Stimulated activated naive CD8-positive, alpha-beta T cell treated with anti-CD3 and anti-CD28 coated beads, Interleukin-15, amount 100 ng/mL, for 72 hours (primary cell): ENCODE data around the gene BCL2L2.
A peak's percentile ranks its signal among the peaks of the same experiment; 100 is the strongest.
"Not testable (repeated sequence)": the region's sequence is repeated elsewhere in the genome, so short reads cannot be mapped to it uniquely, and the experiment has no call there.

Experiments
- ATAC-seq: fragments of 150-1000 bp; cut with Tn5 transposase; 2 replicates; pipeline ENCODE4 v1.10.0; 2021; ENCODE audit warnings: mild to moderate bottlenecking, moderate library complexity
- DNase-seq, 2 donors: peaks; one replicate each; pipeline ENCODE4 v3.0.0; 2021 to 2022
- H3K27ac Mint-ChIP-seq, 2 donors: one replicate each; pipeline ENCODE4 v1.8.0; 2022; ENCODE audit warnings: mild to moderate bottlenecking in 2 of 2, mixed read lengths in 2 of 2, moderate library complexity in 2 of 2
- H3K27me3 Mint-ChIP-seq: one replicate; pipeline ENCODE4 v1.8.0; 2022; ENCODE audit warnings: mixed read lengths
- H3K4me1 Mint-ChIP-seq: one replicate; pipeline ENCODE4 v1.8.0; 2022; ENCODE audit warnings: mild to moderate bottlenecking, mixed read lengths
- H3K4me3 Mint-ChIP-seq, 2 donors: one replicate each; pipeline ENCODE4 v1.8.0; 2022; ENCODE audit warnings: mild to moderate bottlenecking in 2 of 2, mixed read lengths in 2 of 2, moderate library complexity in 1 of 2
- H3K9me3 Mint-ChIP-seq, 2 donors: one replicate each; pipeline ENCODE4 v1.8.0; 2022; ENCODE audit warnings: mixed read lengths in 2 of 2

The BCL2L2 gene

GRCh38 chr14:23306412-23307145, at the start of gene BCL2L2:
BCL2L2 (plus strand) TSS chr14:23306833; CDS start chr14:23307768, 935 bp downstream.
- ATAC-seq (no peak), DNase-seq (no peak)
- H3K9me3 Mint-ChIP-seq: no peaks in the 10 kb centered on the region
- peaks cover 42% of the 10 kb centered on the region for H3K27me3 Mint-ChIP-seq
- H3K4me3 Mint-ChIP-seq: peak within 1 kb of the TSS; percentile 64 to 67
- peaks cover 30% of the 10 kb centered on the region for H3K4me1 Mint-ChIP-seq
- H3K27ac Mint-ChIP-seq: peak within 1 kb of the TSS; percentile 22 to 61

GRCh38 chr14:23258256-23258655, 48.4 kb upstream of the BCL2L2 start:
- H3K9me3 Mint-ChIP-seq: no peaks in the 10 kb centered on the region
- no peak overlapping the region for H3K4me3 Mint-ChIP-seq
- no peak for DNase-seq
- H3K4me1 Mint-ChIP-seq: no peaks in the 10 kb centered on the region
- H3K27ac Mint-ChIP-seq: no peak overlapping the region
- no peak for ATAC-seq
- H3K27me3 Mint-ChIP-seq: peaks cover 57% of the 10 kb centered on the region

- Mint-ChIP-seq H3K27me3 (peaks cover 63% of the 10 kb centered on the region), H3K4me1 (no peaks in the 10 kb centered on the region), H3K27ac (no peak overlapping the region), H3K4me3 (no peak overlapping the region), H3K9me3 (no peaks in the 10 kb centered on the region)
- no peak for DNase-seq
- ATAC-seq: no peak
Measured at GRCh38 chr14:23259426-23259825, 47.2 kb upstream of the BCL2L2 start.

- peaks cover 71% of the 10 kb centered on the region for H3K27me3 Mint-ChIP-seq
- not testable (repeated sequence) for DNase-seq, H3K9me3 Mint-ChIP-seq, H3K4me1 Mint-ChIP-seq, H3K4me3 Mint-ChIP-seq, H3K27ac Mint-ChIP-seq, ATAC-seq
Measured at GRCh38 chr14:23260849-23261248, 45.8 kb upstream of the BCL2L2 start.

GRCh38 chr14:23269193-23269592, 37.4 kb upstream of the BCL2L2 start:
- no peak overlapping the region for H3K27ac Mint-ChIP-seq
- H3K4me1 Mint-ChIP-seq: no peaks in the 10 kb centered on the region
- H3K4me3 Mint-ChIP-seq: no peak overlapping the region
- DNase-seq (no peak), ATAC-seq (no peak)
- peaks cover 11% of the 10 kb centered on the region for H3K27me3 Mint-ChIP-seq
- no peaks in the 10 kb centered on the region for H3K9me3 Mint-ChIP-seq

- H3K27ac Mint-ChIP-seq: peak overlapping the region in 1 of 2 donors; percentile 1
- H3K9me3 Mint-ChIP-seq: no peaks in the 10 kb centered on the region
- ATAC-seq (no peak), DNase-seq (no peak)
- H3K27me3 Mint-ChIP-seq: no peaks in the 10 kb centered on the region
- H3K4me3 Mint-ChIP-seq: no peak overlapping the region
- H3K4me1 Mint-ChIP-seq: no peaks in the 10 kb centered on the region
Measured at GRCh38 chr14:23275412-23275811, 31.2 kb upstream of the BCL2L2 start.

- DNase-seq (no peak), ATAC-seq (no peak)
- no peak overlapping the region for H3K27ac Mint-ChIP-seq
- H3K9me3 Mint-ChIP-seq: no peaks in the 10 kb centered on the region
- no peak overlapping the region for H3K4me3 Mint-ChIP-seq
- H3K27me3 Mint-ChIP-seq: no peaks in the 10 kb centered on the region
- H3K4me1 Mint-ChIP-seq: no peaks in the 10 kb centered on the region
Measured at GRCh38 chr14:23277189-23277588, 29.4 kb upstream of the BCL2L2 start.

GRCh38 chr14:23277928-23278327, 28.7 kb upstream of the BCL2L2 start:
- not testable (repeated sequence) for ATAC-seq

GRCh38 chr14:23281247-23281646, 25.4 kb upstream of the BCL2L2 start:
- H3K27ac Mint-ChIP-seq: no peak overlapping the region
- H3K27me3 Mint-ChIP-seq: no peaks in the 10 kb centered on the region
- no peak overlapping the region for H3K4me3 Mint-ChIP-seq
- ATAC-seq: no peak
- H3K9me3 Mint-ChIP-seq: no peaks in the 10 kb centered on the region
- H3K4me1 Mint-ChIP-seq: peaks cover 23% of the 10 kb centered on the region
- no peak for DNase-seq

More at GRCh38 chr14:23277928-23278327, 28.7 kb upstream of the BCL2L2 start:
- H3K27me3 Mint-ChIP-seq, H3K4me3 Mint-ChIP-seq, H3K9me3 Mint-ChIP-seq, DNase-seq, H3K4me1 Mint-ChIP-seq, H3K27ac Mint-ChIP-seq: not testable (repeated sequence)

- peak overlapping the region; percentile 89 to 94 for H3K4me3 Mint-ChIP-seq
Measured at GRCh38 chr14:23284654-23285529, 21.7 kb upstream of the BCL2L2 start.

GRCh38 chr14:23285530-23286019, 21.1 kb upstream of the BCL2L2 start:
- H3K4me1 Mint-ChIP-seq: peaks cover 31% of the 10 kb centered on the region
- peak; percentile 56 for ATAC-seq
- peak overlapping the region; percentile 71 to 91 for H3K27ac Mint-ChIP-seq
- H3K9me3 Mint-ChIP-seq: no peaks in the 10 kb centered on the region
- no peak for DNase-seq
- peak overlapping the region; percentile 89 to 94 for H3K4me3 Mint-ChIP-seq
- no peaks in the 10 kb centered on the region for H3K27me3 Mint-ChIP-seq

More at GRCh38 chr14:23284654-23285529, 21.7 kb upstream of the BCL2L2 start:
- DNase-seq: no peak
- H3K27me3 Mint-ChIP-seq: no peaks in the 10 kb centered on the region
- no peak for ATAC-seq
- no peaks in the 10 kb centered on the region for H3K9me3 Mint-ChIP-seq
- H3K4me1 Mint-ChIP-seq: peaks cover 31% of the 10 kb centered on the region
- peak overlapping the region; percentile 91 to 93 for H3K27ac Mint-ChIP-seq

- ATAC-seq (peak; percentile 99), DNase-seq (peak; percentile 97 to 98)
- peak within 1 kb of the TSS; percentile 92 to 93 for H3K27ac Mint-ChIP-seq
- no peaks in the 10 kb centered on the region for H3K27me3 Mint-ChIP-seq
- no peaks in the 10 kb centered on the region for H3K9me3 Mint-ChIP-seq
- peaks cover 31% of the 10 kb centered on the region for H3K4me1 Mint-ChIP-seq
- peak within 1 kb of the TSS; percentile 89 to 94 for H3K4me3 Mint-ChIP-seq
Measured at GRCh38 chr14:23286020-23286901, 20.4 kb upstream of the BCL2L2 start, which contains the start of gene HOMEZ. HOMEZ (minus strand) TSS chr14:23286132; CDS start chr14:23285952, 180 bp downstream.

- Mint-ChIP-seq H3K27ac (peak overlapping the region; percentile 56 to 92), H3K27me3 (no peaks in the 10 kb centered on the region), H3K4me3 (peak overlapping the region; percentile 89 to 94), H3K4me1 (peaks cover 31% of the 10 kb centered on the region), H3K9me3 (no peaks in the 10 kb centered on the region)
- no peak for ATAC-seq
- no peak for DNase-seq
Measured at GRCh38 chr14:23286902-23287479, 19.6 kb upstream of the BCL2L2 start.

GRCh38 chr14:23294734-23295561, 11.7 kb upstream of the BCL2L2 start:
- Mint-ChIP-seq H3K4me3 (peak overlapping the region; percentile 36 to 42), H3K9me3 (no peaks in the 10 kb centered on the region), H3K27me3 (no peaks in the 10 kb centered on the region), H3K4me1 (peaks cover 50% of the 10 kb centered on the region), H3K27ac (peak overlapping the region in 1 of 2 donors; percentile 54)
- peak; percentile 89 for ATAC-seq
- peak; percentile 50 to 61 for DNase-seq
